K562 (cell line): ENCODE measurements around the gene NHLRC2. TPM values are rescaled to one million over a fixed set of nuclear protein-coding genes. Genes with fewer than 3 reads are reported as not detected.
A peak's percentile ranks its signal among the peaks of the same experiment; 100 is the strongest.

Experiments
- CCNT2 ChIP-seq: IDR thresholded peaks from 2 replicates; pipeline ENCODE4 v1.6.1; 2011; ENCODE audit warnings: borderline replicate concordance, low read depth, mild to moderate bottlenecking, moderate library complexity, mixed read lengths, low read length; ENCODE audit not compliant: insufficient read length; ENCODE audit errors: extremely low read depth
- HCFC1 ChIP-seq: IDR thresholded peaks from 2 replicates; pipeline ENCODE4 v1.6.1; 2012; ENCODE audit warnings: low read depth, low read length, improper control_type of control experiment
- IRF2 ChIP-seq: sonication (generic); formaldehyde crosslinking; IDR thresholded peaks from 2 replicates; pipeline ENCODE4 v1.8.1; 2022; ENCODE audit warnings: mild to moderate bottlenecking, missing genetic modification reagents
- MAFK ChIP-seq: IDR thresholded peaks from 2 replicates; pipeline ENCODE4 v1.6.1; 2011; ENCODE audit warnings: low read length, improper control_type of control experiment
- MED1 ChIP-seq: sonication (generic); formaldehyde crosslinking; IDR thresholded peaks from 2 replicates; pipeline ENCODE4 v1.8.1; 2023; ENCODE audit warnings: missing genetic modification reagents, borderline replicate concordance
- NFE2L1 ChIP-seq: fragments of 450-650 bp; IDR thresholded peaks from 2 replicates; pipeline ENCODE4 v1.6.1; 2016; ENCODE audit warnings: missing genetic modification characterization, low read depth, mild to moderate bottlenecking, missing compliant biosample characterization, moderate library complexity, borderline replicate concordance
- NFIC ChIP-seq: fragments of 450-650 bp; IDR thresholded peaks from 2 replicates; pipeline ENCODE4 v1.6.1; 2017; ENCODE audit warnings: mild to moderate bottlenecking, inconsistent platforms
- PHB2 ChIP-seq: fragments of 450-650 bp; IDR thresholded peaks from 2 replicates; pipeline ENCODE4 v1.6.1; 2017; ENCODE audit warnings: low read depth
- PHF21A ChIP-seq: fragments of 450-650 bp; IDR thresholded peaks from 2 replicates; pipeline ENCODE4 v1.6.1; 2017; ENCODE audit warnings: low read depth, borderline replicate concordance
- SIN3B ChIP-seq: fragments of 450-650 bp; IDR thresholded peaks from 2 replicates; pipeline ENCODE4 v1.6.1; 2017; ENCODE audit warnings: low read depth, mild to moderate bottlenecking, moderate library complexity
- SIX5 ChIP-seq, 2 experiments: IDR thresholded peaks; 2 replicates each; pipeline ENCODE4 v1.6.1; 2011; ENCODE audit warnings: low read length in 2 of 2, borderline replicate concordance in 1 of 2, low read depth in 1 of 2, mild to moderate bottlenecking in 1 of 2, moderate library complexity in 1 of 2; ENCODE audit not compliant: insufficient read depth in 1 of 2
- SMARCA5 ChIP-seq: fragments of 450-650 bp; IDR thresholded peaks from 2 replicates; pipeline ENCODE4 v1.6.1; 2016
- TCF3 ChIP-seq: sonication (generic); formaldehyde crosslinking; IDR thresholded peaks from 2 replicates; pipeline ENCODE4 v1.4.0; 2020; ENCODE audit warnings: mild to moderate bottlenecking, missing genetic modification reagents
- TOE1 ChIP-seq, 2 experiments: fragments of 450-650 bp in 1 of 2; sonication (generic) in 1 of 2; formaldehyde crosslinking in 1 of 2; IDR thresholded peaks; 2 replicates each; pipeline versions ENCODE4 v1.7.1 to v1.8.0; 2016 to 2022; ENCODE audit warnings: borderline replicate concordance in 2 of 2, mild to moderate bottlenecking in 2 of 2, antibody characterized with exemption in 1 of 2, inconsistent platforms in 1 of 2, low read depth in 1 of 2, missing genetic modification reagents in 1 of 2, moderate library complexity in 1 of 2
- ZBTB8A ChIP-seq: fragments of 450-650 bp; IDR thresholded peaks from 2 replicates; pipeline ENCODE4 v1.6.1; 2018; ENCODE audit warnings: mild to moderate bottlenecking, moderate library complexity; ENCODE audit not compliant: partially characterized antibody
- ZNF253 ChIP-seq: fragments of 250-450 bp; sonication (Bioruptor Pico); conservative IDR thresholded peaks from 2 replicates; pipeline ENCODE4 v1.6.1; 2021; ENCODE audit warnings: mild to moderate bottlenecking
- ZNF785 ChIP-seq: fragments of 250-450 bp; sonication (Bioruptor Pico); IDR thresholded peaks from 2 replicates; pipeline ENCODE4 v1.4.0; 2020; ENCODE audit warnings: mild to moderate bottlenecking
- polyA plus RNA-seq, 8 experiments: library from polyadenylated mRNA; depleted of rRNA in 4 of 8; stranded (reverse) in 5 of 8; unstranded in 3 of 8; fragments of >200 nt; fragmentation: Nextera tagmentation in 2 of 8; fragmentation: Illumina TruSeq in 1 of 8; extraction: Ambion mirVana in 2 of 8; extraction: Trizol in 1 of 8; gene quantifications; 2 replicates each; pipeline versions ENCODE4 v1.2.1 to v1.2.3, GENCODE V29; 2011 to 2014; ENCODE audit warnings: inconsistent platforms in 1 of 8, missing spikeins in 1 of 8
- total RNA-seq, 7 experiments: library from RNA; depleted of rRNA in 6 of 7; stranded (reverse); fragments of >200 nt in 6 of 7; fragmentation: Illumina TruSeq in 2 of 7; extraction: Trizol in 2 of 7; gene quantifications; 2 replicates each; pipeline versions ENCODE4 v1.2.1 to v1.2.3, GENCODE V29; 2011 to 2021; ENCODE audit warnings: low replicate concordance in 1 of 7
- TF ChIP-seq, protein P1 (sequence below): sonication (generic); formaldehyde crosslinking; IDR thresholded peaks from 2 replicates; pipeline ENCODE4 v1.8.1; 2023; ENCODE audit warnings: mild to moderate bottlenecking, missing genetic modification reagents, moderate library complexity
- TF ChIP-seq, protein P2 (sequence below): fragments of 250-450 bp; sonication (Bioruptor Pico); IDR thresholded peaks from 2 replicates; pipeline ENCODE4 v1.4.0; 2020; ENCODE audit warnings: mild to moderate bottlenecking, moderate library complexity
- TF ChIP-seq, protein P3 (sequence below), 2 experiments: fragments of 450-650 bp; IDR thresholded peaks; 2 replicates each; pipeline ENCODE4 v1.6.1; 2018; ENCODE audit warnings: mild to moderate bottlenecking in 2 of 2, low read depth in 1 of 2; ENCODE audit not compliant: partially characterized antibody in 2 of 2

Gene NHLRC2
- total and polyA plus RNA-seq, 9 of the 15 experiments (the other 6 are each of a cell fraction or from before 2014, with no cell fraction given): 1.5 to 22.4 (median 10.3) TPM

DNA sequence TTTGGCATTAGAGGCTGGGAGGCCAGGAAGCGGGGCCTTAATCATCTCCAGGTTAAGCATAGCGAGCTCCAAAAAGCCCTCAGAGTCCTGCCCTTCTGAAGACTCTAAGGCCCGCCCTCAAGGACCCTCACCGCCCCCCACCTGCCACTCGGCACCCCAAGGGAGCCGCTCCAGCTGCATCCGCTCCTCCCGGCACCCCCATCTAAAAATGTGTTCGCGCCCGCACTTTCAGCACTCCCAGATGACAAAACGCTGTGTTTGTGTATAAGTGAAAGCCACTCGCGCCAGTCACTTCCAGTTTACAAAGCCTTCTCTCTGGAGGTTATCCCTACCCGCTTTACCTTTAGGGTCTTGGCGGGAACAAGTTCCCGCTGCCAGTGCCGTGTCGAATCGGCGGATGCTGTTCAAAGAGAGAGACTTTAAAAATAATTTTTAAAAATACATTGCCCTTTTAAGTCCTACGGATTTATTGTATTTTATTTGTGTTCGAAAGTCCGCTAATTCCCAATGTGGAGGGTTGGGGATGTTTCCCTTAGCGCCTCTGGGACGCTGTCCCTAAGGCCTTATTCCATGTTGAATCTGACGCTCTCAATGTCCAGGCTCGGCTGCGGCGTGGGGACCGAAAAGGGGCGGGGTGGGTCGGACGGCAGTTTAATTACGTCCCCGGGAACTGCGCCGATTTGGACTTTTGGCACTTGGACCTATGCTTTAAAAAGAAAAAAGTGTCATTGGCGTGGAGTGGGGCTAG lies at the start of gene NHLRC2, which contains the start of gene DCLRE1A (continued):
- TF ChIP-seq, protein P1, sequence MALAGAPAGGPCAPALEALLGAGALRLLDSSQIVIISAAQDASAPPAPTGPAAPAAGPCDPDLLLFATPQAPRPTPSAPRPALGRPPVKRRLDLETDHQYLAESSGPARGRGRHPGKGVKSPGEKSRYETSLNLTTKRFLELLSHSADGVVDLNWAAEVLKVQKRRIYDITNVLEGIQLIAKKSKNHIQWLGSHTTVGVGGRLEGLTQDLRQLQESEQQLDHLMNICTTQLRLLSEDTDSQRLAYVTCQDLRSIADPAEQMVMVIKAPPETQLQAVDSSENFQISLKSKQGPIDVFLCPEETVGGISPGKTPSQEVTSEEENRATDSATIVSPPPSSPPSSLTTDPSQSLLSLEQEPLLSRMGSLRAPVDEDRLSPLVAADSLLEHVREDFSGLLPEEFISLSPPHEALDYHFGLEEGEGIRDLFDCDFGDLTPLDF (CRISPR knock-in tag): no peak
- TF ChIP-seq CCNT2: no peak
- TF ChIP-seq IRF2 (CRISPR knock-in tag): no peak
- TF ChIP-seq MED1: no peak
- no peak for TF ChIP-seq ZNF253 (CRISPR knock-in tag)
- TF ChIP-seq NFE2L1 (tag): no peak
- TF ChIP-seq SMARCA5: no peak
- TF ChIP-seq TCF3 (CRISPR knock-in tag): no peak
- TF ChIP-seq PHF21A: no peak
- TF ChIP-seq, protein P2, sequence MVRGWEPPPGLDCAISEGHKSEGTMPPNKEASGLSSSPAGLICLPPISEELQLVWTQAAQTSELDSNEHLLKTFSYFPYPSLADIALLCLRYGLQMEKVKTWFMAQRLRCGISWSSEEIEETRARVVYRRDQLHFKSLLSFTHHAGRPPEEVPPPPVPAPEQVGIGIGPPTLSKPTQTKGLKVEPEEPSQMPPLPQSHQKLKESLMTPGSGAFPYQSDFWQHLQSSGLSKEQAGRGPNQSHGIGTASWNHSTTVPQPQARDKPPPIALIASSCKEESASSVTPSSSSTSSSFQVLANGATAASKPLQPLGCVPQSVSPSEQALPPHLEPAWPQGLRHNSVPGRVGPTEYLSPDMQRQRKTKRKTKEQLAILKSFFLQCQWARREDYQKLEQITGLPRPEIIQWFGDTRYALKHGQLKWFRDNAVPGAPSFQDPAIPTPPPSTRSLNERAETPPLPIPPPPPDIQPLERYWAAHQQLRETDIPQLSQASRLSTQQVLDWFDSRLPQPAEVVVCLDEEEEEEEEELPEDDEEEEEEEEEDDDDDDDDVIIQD (CRISPR knock-in tag): no peak
- TF ChIP-seq ZBTB8A: no peak
- TF ChIP-seq HCFC1: no peak
- TF ChIP-seq SIX5 (IDR thresholded peaks at IDR 0.05; ENCODE audit: borderline replicate concordance in 1 of 2, insufficient read depth in 1 of 2, low read depth in 1 of 2, low read length in 2 of 2): no peak
- no peak for TF ChIP-seq PHB2
- TF ChIP-seq SIN3B: 0 out of 2 replicates have a peak, but pooled peaks have one; percentile 14
- TF ChIP-seq ZNF785 (CRISPR knock-in tag): no peak
- TF ChIP-seq, protein P3, sequence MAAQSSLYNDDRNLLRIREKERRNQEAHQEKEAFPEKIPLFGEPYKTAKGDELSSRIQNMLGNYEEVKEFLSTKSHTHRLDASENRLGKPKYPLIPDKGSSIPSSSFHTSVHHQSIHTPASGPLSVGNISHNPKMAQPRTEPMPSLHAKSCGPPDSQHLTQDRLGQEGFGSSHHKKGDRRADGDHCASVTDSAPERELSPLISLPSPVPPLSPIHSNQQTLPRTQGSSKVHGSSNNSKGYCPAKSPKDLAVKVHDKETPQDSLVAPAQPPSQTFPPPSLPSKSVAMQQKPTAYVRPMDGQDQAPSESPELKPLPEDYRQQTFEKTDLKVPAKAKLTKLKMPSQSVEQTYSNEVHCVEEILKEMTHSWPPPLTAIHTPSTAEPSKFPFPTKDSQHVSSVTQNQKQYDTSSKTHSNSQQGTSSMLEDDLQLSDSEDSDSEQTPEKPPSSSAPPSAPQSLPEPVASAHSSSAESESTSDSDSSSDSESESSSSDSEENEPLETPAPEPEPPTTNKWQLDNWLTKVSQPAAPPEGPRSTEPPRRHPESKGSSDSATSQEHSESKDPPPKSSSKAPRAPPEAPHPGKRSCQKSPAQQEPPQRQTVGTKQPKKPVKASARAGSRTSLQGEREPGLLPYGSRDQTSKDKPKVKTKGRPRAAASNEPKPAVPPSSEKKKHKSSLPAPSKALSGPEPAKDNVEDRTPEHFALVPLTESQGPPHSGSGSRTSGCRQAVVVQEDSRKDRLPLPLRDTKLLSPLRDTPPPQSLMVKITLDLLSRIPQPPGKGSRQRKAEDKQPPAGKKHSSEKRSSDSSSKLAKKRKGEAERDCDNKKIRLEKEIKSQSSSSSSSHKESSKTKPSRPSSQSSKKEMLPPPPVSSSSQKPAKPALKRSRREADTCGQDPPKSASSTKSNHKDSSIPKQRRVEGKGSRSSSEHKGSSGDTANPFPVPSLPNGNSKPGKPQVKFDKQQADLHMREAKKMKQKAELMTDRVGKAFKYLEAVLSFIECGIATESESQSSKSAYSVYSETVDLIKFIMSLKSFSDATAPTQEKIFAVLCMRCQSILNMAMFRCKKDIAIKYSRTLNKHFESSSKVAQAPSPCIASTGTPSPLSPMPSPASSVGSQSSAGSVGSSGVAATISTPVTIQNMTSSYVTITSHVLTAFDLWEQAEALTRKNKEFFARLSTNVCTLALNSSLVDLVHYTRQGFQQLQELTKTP (IDR thresholded peaks at IDR 0.05; ENCODE audit: low read depth in 1 of 2, partially characterized antibody in 2 of 2): no peak
- 0 out of 2 replicates have a peak, but pooled peaks have one; percentile 31 for TF ChIP-seq TOE1 (IDR thresholded peaks at IDR 0.05; ENCODE audit: borderline replicate concordance)
- no peak for TF ChIP-seq TOE1 (CRISPR knock-in tag; IDR thresholded peaks at IDR 0.05; ENCODE audit: borderline replicate concordance, low read depth)
- peak; percentile 66 for TF ChIP-seq NFIC
- no peak for TF ChIP-seq MAFK
